GM20000 (cell line): Measurements from ENCODE around the gene TTC17.
A peak's percentile ranks its signal among the peaks of the same experiment; 100 is the strongest.
"Not testable (repeated sequence)": the region's sequence is repeated elsewhere in the genome, so short reads cannot be mapped to it uniquely, and the experiment has no call there.

ENCODE experiments used
- DNase-seq: peaks from one replicate; pipeline ENCODE4 v3.0.0; 2012; ENCODE audit warnings: low spot score
- CTCF ChIP-seq: IDR thresholded peaks from 2 replicates; pipeline ENCODE4 v1.5.1; 2012; ENCODE audit warnings: mild to moderate bottlenecking, control low read depth; ENCODE audit errors: extremely low read depth, missing control alignments

The TTC17 gene

DNA sequence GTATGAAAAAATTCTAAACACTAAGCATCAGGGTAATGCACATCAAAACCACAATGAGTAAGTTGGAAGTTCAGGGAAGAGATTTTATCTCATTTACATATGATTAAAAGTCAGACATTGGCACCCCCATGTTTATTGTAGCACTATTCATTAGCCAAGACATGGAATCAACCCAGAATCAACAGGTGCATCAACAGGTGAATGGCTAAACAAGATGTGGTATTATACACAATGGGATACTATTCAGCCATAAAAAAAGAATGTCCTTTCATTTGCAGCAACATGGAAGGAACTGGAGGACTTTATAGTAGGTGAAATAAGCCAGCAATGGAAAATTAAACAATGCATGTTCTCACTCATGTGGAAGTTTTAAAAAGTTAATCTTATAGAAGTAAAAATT is 17.6 kb upstream of the TTC17 start:
- DNase-seq = no peak
- TF ChIP-seq CTCF = no peak

DNA sequence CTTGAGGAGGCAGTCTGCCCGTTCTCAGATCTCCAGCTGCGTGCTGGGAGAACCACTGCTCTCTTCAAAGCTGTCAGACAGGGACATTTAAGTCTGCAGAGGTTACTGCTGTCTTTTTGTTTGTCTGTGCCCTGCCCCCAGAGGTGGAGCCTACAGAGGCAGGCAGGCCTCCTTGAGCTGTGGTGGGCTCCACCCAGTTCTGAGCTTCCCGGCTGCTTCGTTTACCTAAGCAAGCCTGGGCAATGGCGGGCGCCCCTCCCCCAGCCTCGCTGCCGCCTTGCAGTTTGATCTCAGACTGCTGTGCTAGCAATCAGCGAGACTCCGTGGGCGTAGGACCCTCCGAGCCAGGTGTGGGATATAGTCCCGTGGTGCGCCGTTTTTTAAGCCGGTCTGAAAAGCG is 7.3 kb upstream of the TTC17 start:
- DNase-seq = not testable (repeated sequence)

- DNase-seq = no peak
- TF ChIP-seq CTCF = no peak
Measured at GRCh38 chr11:43354311-43354710, 4.4 kb upstream of the TTC17 start.

DNA sequence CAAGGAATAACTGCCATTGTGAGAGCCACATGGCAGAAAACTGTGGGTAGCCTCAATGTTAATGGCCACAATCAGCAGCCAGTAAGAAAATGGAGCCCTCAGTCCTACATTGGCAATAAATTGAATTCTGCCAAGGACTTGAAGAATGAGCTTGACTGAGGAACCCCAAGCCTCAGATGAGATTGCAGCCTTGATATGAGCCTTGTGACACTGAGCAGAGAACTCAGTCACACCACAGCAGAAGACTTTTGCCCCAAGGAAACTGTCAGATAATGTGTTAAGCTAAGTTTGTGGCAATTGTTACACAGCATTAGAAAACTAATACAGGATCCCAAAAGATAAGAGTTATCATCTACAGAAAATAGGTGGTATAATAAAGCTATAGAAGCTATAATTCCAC is 2.4 kb upstream of the TTC17 start:
- TF ChIP-seq CTCF = no peak
- DNase-seq = no peak

DNA sequence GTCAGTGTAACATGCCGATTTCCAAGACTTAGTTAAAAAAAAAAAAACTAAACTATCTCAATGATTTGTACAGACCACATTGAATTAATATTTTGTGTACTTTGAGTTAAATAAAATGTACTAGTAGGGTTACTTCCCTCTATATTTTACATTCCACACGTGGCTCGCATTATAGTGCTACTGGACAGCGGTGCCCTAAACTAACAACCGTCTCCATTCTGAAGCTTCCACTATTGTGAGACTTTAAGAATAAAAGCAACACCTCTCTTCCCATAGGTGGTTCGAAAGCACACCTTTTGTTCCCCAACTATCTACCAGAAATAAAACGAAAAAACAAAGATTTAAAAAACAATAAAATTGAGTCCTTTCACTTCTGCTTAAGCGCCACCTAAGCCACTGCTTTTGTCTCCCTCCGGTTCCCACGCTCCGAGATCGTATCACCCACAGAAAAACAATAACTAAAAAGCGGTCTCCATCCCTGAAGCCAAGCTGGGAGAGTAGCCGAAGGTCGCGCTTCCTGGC is 380 bp upstream of the TTC17 start:
- DNase-seq = no peak
- no peak for TF ChIP-seq CTCF

GRCh38 chr11:43359422-43359818 is 700 bp downstream of the TTC17 start:
- no peak for TF ChIP-seq CTCF
- DNase-seq = peak; percentile 39

- TF ChIP-seq CTCF = no peak
- DNase-seq = no peak
Measured at GRCh38 chr11:43360361-43361032, 1.8 kb downstream of the TTC17 start.

- no peak for DNase-seq
- no peak for TF ChIP-seq CTCF
Measured at GRCh38 chr11:43366677-43367076, 8.0 kb downstream of the TTC17 start.
